SU-DHL-6 (cell line): ENCODE data around the gene ARHGEF3.

ENCODE experiments used
- CTCF ChIP-seq: fragments of 200-600 bp; sonication (generic); IDR thresholded peaks from one replicate; pipeline ENCODE4 v1.5.1; 2017; ENCODE audit warnings: antibody characterized with exemption, mild to moderate bottlenecking, low read length, moderate library complexity; ENCODE audit not compliant: insufficient read depth, poor library complexity, severe bottlenecking
- EZH2phosphoT487 ChIP-seq: fragments of 200-600 bp; sonication (generic), shearing (Covaris generic); conservative IDR thresholded peaks from 2 replicates; pipeline ENCODE4 v1.6.1; 2018; ENCODE audit warnings: mild to moderate bottlenecking, antibody characterized with exemption, low read length, moderate library complexity, mixed read lengths

GRCh38 chr3:56778893-56779292 is 22.9 kb downstream of the ARHGEF3 start:
- TF ChIP-seq CTCF = no peak
- TF ChIP-seq EZH2phosphoT487 = no peak
